ENCODE results near the gene NLGN4Y.

The NLGN4Y gene

GRCh38 chrY:14524272-14525231, at the start of gene NLGN4Y:
TSS of gene NLGN4Y (plus strand) at chrY:14524529. CDS start at chrY:14622120, 97,591 bp downstream.
- DNase-seq = no peak

GRCh38 chrY:14485935-14486334, 38.4 kb upstream of the NLGN4Y start:
- DNase-seq = no peak

- DNase-seq = no peak
These were observed 34.1 kb upstream of the NLGN4Y start for GRCh38 chrY:14490226-14490625.

- no peak for DNase-seq
These were observed 26.3 kb upstream of the NLGN4Y start for GRCh38 chrY:14498071-14498470.

- DNase-seq = no peak
These were observed 19.7 kb upstream of the NLGN4Y start for GRCh38 chrY:14504592-14504991.

GRCh38 chrY:14522379-14522950, 1.9 kb upstream of the NLGN4Y start:
- DNase-seq = peak; percentile 0

- DNase-seq = no peak
These were observed 648 bp upstream of the NLGN4Y start for GRCh38 chrY:14523491-14524271.

GRCh38 chrY:14525315-14525714, 986 bp downstream of the NLGN4Y start:
- DNase-seq = peak; percentile 0

- DNase-seq = peak; percentile 3
These were observed 4.0 kb downstream of the NLGN4Y start for GRCh38 chrY:14528361-14528760.

GRCh38 chrY:14536703-14537102, 12.4 kb downstream of the NLGN4Y start:
- DNase-seq = no peak

- DNase-seq = no peak
These were observed 19.2 kb downstream of the NLGN4Y start for GRCh38 chrY:14543506-14543905.

- DNase-seq = no peak
These were observed 57.0 kb downstream of the NLGN4Y start for GRCh38 chrY:14581294-14581693.

- DNase-seq = no peak
These were observed 62.4 kb downstream of the NLGN4Y start for GRCh38 chrY:14586725-14587124.

GRCh38 chrY:14601372-14601771, 77.0 kb downstream of the NLGN4Y start:
- DNase-seq = no peak

- DNase-seq = no peak
These were observed 93.3 kb downstream of the NLGN4Y start for GRCh38 chrY:14617625-14618024.

GRCh38 chrY:14618513-14618912, 94.2 kb downstream of the NLGN4Y start:
- DNase-seq = no peak

- no peak for DNase-seq
These were observed 103.9 kb downstream of the NLGN4Y start for GRCh38 chrY:14628208-14628607.

- no peak for DNase-seq
These were observed 107.3 kb downstream of the NLGN4Y start for GRCh38 chrY:14631676-14632075.

- no peak for DNase-seq
These were observed 109.4 kb downstream of the NLGN4Y start for GRCh38 chrY:14633718-14634117.

GRCh38 chrY:14634954-14635353, 110.6 kb downstream of the NLGN4Y start:
- no peak for DNase-seq

GRCh38 chrY:14637551-14637950, 113.2 kb downstream of the NLGN4Y start:
- DNase-seq = no peak

GRCh38 chrY:14641853-14642252, 117.5 kb downstream of the NLGN4Y start:
- no peak for DNase-seq

- no peak for DNase-seq
These were observed 120.0 kb downstream of the NLGN4Y start for GRCh38 chrY:14644157-14644952.

Data from T1000 (cell line).